HG02571 (cell line): ENCODE results near the gene NT5E.
"Not testable (repeated sequence)": the region's sequence is repeated elsewhere in the genome, so short reads cannot be mapped to it uniquely, and the experiment has no call there.

Source experiments
- ATAC-seq: cut with Tn5 transposase; IDR thresholded peaks from one replicate; pipeline ENCODE4 v1.9.1; 2021; ENCODE audit warnings: mild to moderate bottlenecking, moderate library complexity; ENCODE audit not compliant: unreplicated experiment

Gene NT5E

GRCh38 chr6:85449818-85450759, at the start of gene NT5E:
NT5E (plus strand) TSS chr6:85450083; CDS start chr6:85450140, 57 bp downstream.
- peak; percentile 90 for ATAC-seq

GRCh38 chr6:85400331-85400730, 49.6 kb upstream of the NT5E start:
- ATAC-seq: no peak

- ATAC-seq: no peak
Observed at GRCh38 chr6:85401186-85402021, 48.5 kb upstream of the NT5E start.

- no peak for ATAC-seq
Observed at GRCh38 chr6:85402071-85402470, 47.8 kb upstream of the NT5E start.

GRCh38 chr6:85402922-85403321, 47.0 kb upstream of the NT5E start:
- no peak for ATAC-seq

GRCh38 chr6:85403331-85404015, 46.4 kb upstream of the NT5E start:
- no peak for ATAC-seq

GRCh38 chr6:85404016-85404563, 45.8 kb upstream of the NT5E start:
- ATAC-seq: not testable (repeated sequence)

GRCh38 chr6:85404564-85405174, 45.2 kb upstream of the NT5E start:
- ATAC-seq: no peak

GRCh38 chr6:85405175-85405852, 44.6 kb upstream of the NT5E start:
- ATAC-seq: no peak

GRCh38 chr6:85405853-85406198, 44.1 kb upstream of the NT5E start:
- ATAC-seq: no peak

GRCh38 chr6:85406641-85407075, 43.2 kb upstream of the NT5E start:
- no peak for ATAC-seq

GRCh38 chr6:85408039-85408438, 41.8 kb upstream of the NT5E start:
- ATAC-seq: no peak

GRCh38 chr6:85412911-85413430, 36.9 kb upstream of the NT5E start:
- ATAC-seq: no peak

- ATAC-seq: no peak
Observed at GRCh38 chr6:85416049-85416448, 33.8 kb upstream of the NT5E start.

- no peak for ATAC-seq
Observed at GRCh38 chr6:85416766-85417165, 33.1 kb upstream of the NT5E start.

GRCh38 chr6:85417336-85417735, 32.5 kb upstream of the NT5E start:
- ATAC-seq: no peak

GRCh38 chr6:85418059-85418458, 31.8 kb upstream of the NT5E start:
- no peak for ATAC-seq

GRCh38 chr6:85419046-85419759, 30.7 kb upstream of the NT5E start:
- ATAC-seq: no peak

GRCh38 chr6:85420551-85420950, 29.3 kb upstream of the NT5E start:
- no peak for ATAC-seq
